Measurements from ENCODE around the gene JRKL.

The JRKL gene

GRCh38 chr11:96393753-96394348, 4.0 kb downstream of the JRKL start:
- H3K23ac ChIP-seq (ENCODE audit: low read depth, low read length, poor library complexity): no peak overlapping the region
- no peak overlapping the region for H3K4me3 ChIP-seq (ENCODE audit: low read length in 2 of 2)
- H4K8ac ChIP-seq (ENCODE audit: low read depth, low read length): no peak overlapping the region
- peaks cover 0 to 15% of the 10 kb centered on the region in 2 donors for H3K36me3 ChIP-seq (replicated peaks in 1 of 2; ENCODE audit: control insufficient read depth in 2 of 2, insufficient read depth in 2 of 2, low read length in 2 of 2)
- DNase-seq (ENCODE audit: low spot score): no peak
- no peak overlapping the region for H2AK5ac ChIP-seq (ENCODE audit: low read depth, low read length)
- no peak overlapping the region for H3K9ac ChIP-seq (ENCODE audit: low read depth, low read length, poor library complexity)
- WGBS, 2 donors (ENCODE audit: extremely low coverage in 2 of 2, insufficient read length in 2 of 2, insufficient replicate concordance in 1 of 2): no CpG with 5 or more reads among the region's 1 CpG
- H3K4ac ChIP-seq (ENCODE audit: low read length): no peak overlapping the region
- H4K91ac ChIP-seq (ENCODE audit: low read depth, low read length, poor library complexity): no peak overlapping the region
- no peak overlapping the region for H3K18ac ChIP-seq (ENCODE audit: low read length)
- no peak overlapping the region for H2BK15ac ChIP-seq (ENCODE audit: low read length)
- H3K4me1 ChIP-seq (ENCODE audit: control insufficient read depth in 2 of 2, insufficient read depth in 1 of 2, low read depth in 1 of 2, low read length in 2 of 2): no peaks in the 10 kb centered on the region
- H3K79me1 ChIP-seq (ENCODE audit: low read depth, low read length): no peaks in the 10 kb centered on the region
- peaks cover 6 to 31% of the 10 kb centered on the region in 2 donors for H3K9me3 ChIP-seq (replicated peaks in 1 of 2; ENCODE audit: control insufficient read depth in 2 of 2, insufficient read depth in 1 of 2, low read depth in 1 of 2, low read length in 2 of 2)
- H2BK5ac ChIP-seq (ENCODE audit: low read length): no peak overlapping the region
- no peaks in the 10 kb centered on the region for H3K27me3 ChIP-seq (ENCODE audit: control insufficient read depth in 3 of 3, insufficient read depth in 3 of 3, low read depth in 1 of 3, low read length in 3 of 3)
- H3K4me2 ChIP-seq (ENCODE audit: insufficient read depth, low read length, poor library complexity, severe bottlenecking): no peak overlapping the region
- no peak overlapping the region for H2AFZ ChIP-seq (ENCODE audit: low read length)
- H3K27ac ChIP-seq (replicated peaks; ENCODE audit: low read length): no peak overlapping the region
- no peak overlapping the region for H2BK120ac ChIP-seq (ENCODE audit: low read depth, low read length)
- H3K14ac ChIP-seq (ENCODE audit: low read length): no peak overlapping the region
- no peak overlapping the region for H2BK12ac ChIP-seq (ENCODE audit: low read length)

- Histone ChIP-seq H3K27ac (replicated peaks; ENCODE audit: low read length) (no peak overlapping the region), H3K4me2 (ENCODE audit: insufficient read depth, low read length, poor library complexity, severe bottlenecking) (no peak overlapping the region), H2BK15ac (ENCODE audit: low read length) (no peak overlapping the region), H3K79me1 (ENCODE audit: low read depth, low read length) (no peaks in the 10 kb centered on the region), H3K18ac (ENCODE audit: low read length) (no peak overlapping the region), H3K23ac (ENCODE audit: low read depth, low read length, poor library complexity) (no peak overlapping the region), H2BK12ac (ENCODE audit: low read length) (no peak overlapping the region), H4K8ac (ENCODE audit: low read depth, low read length) (no peak overlapping the region), H3K4me1 (ENCODE audit: control insufficient read depth in 2 of 2, insufficient read depth in 1 of 2, low read depth in 1 of 2, low read length in 2 of 2) (no peaks in the 10 kb centered on the region), H3K14ac (ENCODE audit: low read length) (no peak overlapping the region), H2BK120ac (ENCODE audit: low read depth, low read length) (no peak overlapping the region), H4K91ac (ENCODE audit: low read depth, low read length, poor library complexity) (no peak overlapping the region), H3K27me3 (ENCODE audit: control insufficient read depth in 3 of 3, insufficient read depth in 3 of 3, low read depth in 1 of 3, low read length in 3 of 3) (no peaks in the 10 kb centered on the region), H3K4me3 (ENCODE audit: low read length in 2 of 2) (no peak overlapping the region), H3K4ac (ENCODE audit: low read length) (no peak overlapping the region), H3K36me3 (replicated peaks in 1 of 2; ENCODE audit: control insufficient read depth in 2 of 2, insufficient read depth in 2 of 2, low read length in 2 of 2) (peaks cover 0 to 15% of the 10 kb centered on the region in 2 donors), H2AFZ (ENCODE audit: low read length) (no peak overlapping the region), H3K9me3 (replicated peaks in 1 of 2; ENCODE audit: control insufficient read depth in 2 of 2, insufficient read depth in 1 of 2, low read depth in 1 of 2, low read length in 2 of 2) (peaks cover 6 to 34% of the 10 kb centered on the region in 2 donors), H3K9ac (ENCODE audit: low read depth, low read length, poor library complexity) (no peak overlapping the region), H2AK5ac (ENCODE audit: low read depth, low read length) (no peak overlapping the region), H2BK5ac (ENCODE audit: low read length) (no peak overlapping the region)
- DNase-seq (ENCODE audit: low spot score): no peak
These were observed 5.0 kb downstream of the JRKL start for GRCh38 chr11:96394773-96395172.

- Histone ChIP-seq H2AK5ac (ENCODE audit: low read depth, low read length) (no peak overlapping the region), H3K14ac (ENCODE audit: low read length) (no peak overlapping the region), H3K4me2 (ENCODE audit: insufficient read depth, low read length, poor library complexity, severe bottlenecking) (no peak overlapping the region), H3K27me3 (ENCODE audit: control insufficient read depth in 3 of 3, insufficient read depth in 3 of 3, low read depth in 1 of 3, low read length in 3 of 3) (no peaks in the 10 kb centered on the region), H2BK120ac (ENCODE audit: low read depth, low read length) (no peak overlapping the region), H2AFZ (ENCODE audit: low read length) (no peak overlapping the region), H3K79me1 (ENCODE audit: low read depth, low read length) (no peaks in the 10 kb centered on the region), H3K18ac (ENCODE audit: low read length) (no peak overlapping the region), H3K4me1 (ENCODE audit: control insufficient read depth in 2 of 2, insufficient read depth in 1 of 2, low read depth in 1 of 2, low read length in 2 of 2) (no peaks in the 10 kb centered on the region), H3K4ac (ENCODE audit: low read length) (no peak overlapping the region), H2BK15ac (ENCODE audit: low read length) (no peak overlapping the region), H2BK5ac (ENCODE audit: low read length) (no peak overlapping the region), H4K8ac (ENCODE audit: low read depth, low read length) (no peak overlapping the region), H3K9me3 (replicated peaks in 1 of 2; ENCODE audit: control insufficient read depth in 2 of 2, insufficient read depth in 1 of 2, low read depth in 1 of 2, low read length in 2 of 2) (peaks cover 0 to 25% of the 10 kb centered on the region in 2 donors), H2BK12ac (ENCODE audit: low read length) (no peak overlapping the region), H3K36me3 (replicated peaks in 1 of 2; ENCODE audit: control insufficient read depth in 2 of 2, insufficient read depth in 2 of 2, low read length in 2 of 2) (peaks cover 0 to 8% of the 10 kb centered on the region in 2 donors), H4K91ac (ENCODE audit: low read depth, low read length, poor library complexity) (no peak overlapping the region), H3K4me3 (ENCODE audit: low read length in 2 of 2) (no peak overlapping the region), H3K9ac (ENCODE audit: low read depth, low read length, poor library complexity) (no peak overlapping the region), H3K27ac (replicated peaks; ENCODE audit: low read length) (no peak overlapping the region), H3K23ac (ENCODE audit: low read depth, low read length, poor library complexity) (no peak overlapping the region)
- DNase-seq (ENCODE audit: low spot score): no peak
- no CpG with 5 or more reads among the region's 4 CpGs for WGBS, 2 donors (ENCODE audit: extremely low coverage in 2 of 2, insufficient read length in 2 of 2, insufficient replicate concordance in 1 of 2)
These were observed 6.8 kb downstream of the JRKL start for GRCh38 chr11:96396637-96397036.

- no peak overlapping the region for H3K27ac ChIP-seq (replicated peaks; ENCODE audit: low read length)
- H2AK5ac ChIP-seq (ENCODE audit: low read depth, low read length): no peak overlapping the region
- WGBS, 2 donors (ENCODE audit: extremely low coverage in 2 of 2, insufficient read length in 2 of 2, insufficient replicate concordance in 1 of 2): no CpG with 5 or more reads among the region's 3 CpGs
- no peak overlapping the region for H4K91ac ChIP-seq (ENCODE audit: low read depth, low read length, poor library complexity)
- peaks cover 0 to 13% of the 10 kb centered on the region in 2 donors for H3K9me3 ChIP-seq (replicated peaks in 1 of 2; ENCODE audit: control insufficient read depth in 2 of 2, insufficient read depth in 1 of 2, low read depth in 1 of 2, low read length in 2 of 2)
- no peak for DNase-seq (ENCODE audit: low spot score)
- H3K4me1 ChIP-seq (ENCODE audit: control insufficient read depth in 2 of 2, insufficient read depth in 1 of 2, low read depth in 1 of 2, low read length in 2 of 2): no peaks in the 10 kb centered on the region
- H2BK15ac ChIP-seq (ENCODE audit: low read length): no peak overlapping the region
- no peak overlapping the region for H3K4me2 ChIP-seq (ENCODE audit: insufficient read depth, low read length, poor library complexity, severe bottlenecking)
- no peak overlapping the region for H3K4me3 ChIP-seq (ENCODE audit: low read length in 2 of 2)
- H3K4ac ChIP-seq (ENCODE audit: low read length): no peak overlapping the region
- no peaks in the 10 kb centered on the region for H3K79me1 ChIP-seq (ENCODE audit: low read depth, low read length)
- no peak overlapping the region for H3K14ac ChIP-seq (ENCODE audit: low read length)
- H2BK5ac ChIP-seq (ENCODE audit: low read length): no peak overlapping the region
- H3K23ac ChIP-seq (ENCODE audit: low read depth, low read length, poor library complexity): no peak overlapping the region
- H4K8ac ChIP-seq (ENCODE audit: low read depth, low read length): no peak overlapping the region
- no peaks in the 10 kb centered on the region for H3K27me3 ChIP-seq (ENCODE audit: control insufficient read depth in 3 of 3, insufficient read depth in 3 of 3, low read depth in 1 of 3, low read length in 3 of 3)
- no peak overlapping the region for H3K9ac ChIP-seq (ENCODE audit: low read depth, low read length, poor library complexity)
- no peak overlapping the region for H3K18ac ChIP-seq (ENCODE audit: low read length)
- no peak overlapping the region for H2AFZ ChIP-seq (ENCODE audit: low read length)
- H2BK120ac ChIP-seq (ENCODE audit: low read depth, low read length): no peak overlapping the region
- no peak overlapping the region for H2BK12ac ChIP-seq (ENCODE audit: low read length)
- H3K36me3 ChIP-seq (replicated peaks in 1 of 2; ENCODE audit: control insufficient read depth in 2 of 2, insufficient read depth in 2 of 2, low read length in 2 of 2): no peaks in the 10 kb centered on the region
These were observed 8.1 kb downstream of the JRKL start for GRCh38 chr11:96397863-96398262.

Measured in neuronal stem cell (in vitro differentiated cells).